Measurements from ENCODE around the gene SELENON. TPM values are rescaled to one million over a fixed set of nuclear protein-coding genes. Genes with fewer than 3 reads are reported as not detected.

SELENON gene
- total RNA-seq, 1 experiment from 2014 or later, result 57.2 TPM

DNA sequence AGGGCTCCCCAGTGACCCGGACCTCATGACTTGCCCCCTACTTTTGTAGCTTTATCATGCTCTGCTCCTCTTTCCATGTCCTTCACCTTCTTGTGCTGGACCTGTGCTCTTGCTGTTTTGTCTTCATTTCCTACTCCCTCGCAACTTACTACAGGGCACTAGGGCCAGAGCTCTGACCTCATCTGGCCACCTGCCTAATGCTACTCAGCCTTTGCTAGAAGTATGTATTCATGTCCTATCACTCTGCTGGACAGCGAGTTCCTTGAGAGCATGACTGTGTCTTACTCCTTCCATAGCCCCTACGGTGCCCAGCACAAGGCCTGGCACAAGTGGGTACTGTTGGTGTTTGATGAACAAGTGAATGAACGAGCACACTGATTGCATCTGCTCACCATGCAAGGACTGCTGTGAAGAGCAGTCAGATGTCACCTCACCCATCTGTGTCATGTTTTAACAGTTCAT is 21.7 kb downstream of the SELENON start:
- ChIA-PET CTCF (no interaction called here), POLR2A (interaction anchor here (0.6 to 1.0 kb wide), 2 partner anchors 74 to 179 kb away, joined by 3 to 4 read pairs; no protein-coding TSS in a partner anchor)
- Histone ChIP-seq H3K27me3 (ENCODE audit: control insufficient read depth, insufficient read depth, low read length) (no peaks in the 10 kb centered on the region), H3K27ac (ENCODE audit: low read length) (peak overlapping the region; percentile 52; the same call in 1 of the 2 replicates), H3K4me3 (ENCODE audit: low read depth in 2 of 2, low read length in 2 of 2) (peak overlapping the region; percentile 73 to 94; a peak in 3 of 4 replicates), H3K36me3 (ENCODE audit: control insufficient read depth, insufficient read depth, low read length) (peaks cover 3% of the 10 kb centered on the region), H3K4me1 (ENCODE audit: control insufficient read depth, insufficient read depth, low read length) (peaks cover 30% of the 10 kb centered on the region), H3K9me3 (ENCODE audit: control insufficient read depth, insufficient read depth, low read depth, low read length) (no peaks in the 10 kb centered on the region)
- intact Hi-C loops (cut with micrococcal nuclease; ENCODE audit: unreplicated experiment), result no loop called here
- no peak for DNase-seq (ENCODE audit: low read depth, low spot score)
- in situ Hi-C loops (cut with HindIII; ENCODE audit: low pct_unique_long_range_greater_than_20kb, low sequenced_read_pairs), result no loop called here
- TF ChIP-seq TCF7L2 (IDR thresholded peaks at IDR 0.05; ENCODE audit: low read depth, low read length) (no peak), POLR2AphosphoS5 (IDR thresholded peaks at IDR 0.05; ENCODE audit: low read depth, low read length) (no peak; the same call in 1 of the 2 replicates), SIN3A (IDR thresholded peaks at IDR 0.05; ENCODE audit: borderline replicate concordance, insufficient read depth, low read depth, low read length) (no peak)
- TF ChIP-seq, protein P1, sequence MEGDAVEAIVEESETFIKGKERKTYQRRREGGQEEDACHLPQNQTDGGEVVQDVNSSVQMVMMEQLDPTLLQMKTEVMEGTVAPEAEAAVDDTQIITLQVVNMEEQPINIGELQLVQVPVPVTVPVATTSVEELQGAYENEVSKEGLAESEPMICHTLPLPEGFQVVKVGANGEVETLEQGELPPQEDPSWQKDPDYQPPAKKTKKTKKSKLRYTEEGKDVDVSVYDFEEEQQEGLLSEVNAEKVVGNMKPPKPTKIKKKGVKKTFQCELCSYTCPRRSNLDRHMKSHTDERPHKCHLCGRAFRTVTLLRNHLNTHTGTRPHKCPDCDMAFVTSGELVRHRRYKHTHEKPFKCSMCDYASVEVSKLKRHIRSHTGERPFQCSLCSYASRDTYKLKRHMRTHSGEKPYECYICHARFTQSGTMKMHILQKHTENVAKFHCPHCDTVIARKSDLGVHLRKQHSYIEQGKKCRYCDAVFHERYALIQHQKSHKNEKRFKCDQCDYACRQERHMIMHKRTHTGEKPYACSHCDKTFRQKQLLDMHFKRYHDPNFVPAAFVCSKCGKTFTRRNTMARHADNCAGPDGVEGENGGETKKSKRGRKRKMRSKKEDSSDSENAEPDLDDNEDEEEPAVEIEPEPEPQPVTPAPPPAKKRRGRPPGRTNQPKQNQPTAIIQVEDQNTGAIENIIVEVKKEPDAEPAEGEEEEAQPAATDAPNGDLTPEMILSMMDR (IDR thresholded peaks at IDR 0.05), result no peak
- TF ChIP-seq, protein P2, sequence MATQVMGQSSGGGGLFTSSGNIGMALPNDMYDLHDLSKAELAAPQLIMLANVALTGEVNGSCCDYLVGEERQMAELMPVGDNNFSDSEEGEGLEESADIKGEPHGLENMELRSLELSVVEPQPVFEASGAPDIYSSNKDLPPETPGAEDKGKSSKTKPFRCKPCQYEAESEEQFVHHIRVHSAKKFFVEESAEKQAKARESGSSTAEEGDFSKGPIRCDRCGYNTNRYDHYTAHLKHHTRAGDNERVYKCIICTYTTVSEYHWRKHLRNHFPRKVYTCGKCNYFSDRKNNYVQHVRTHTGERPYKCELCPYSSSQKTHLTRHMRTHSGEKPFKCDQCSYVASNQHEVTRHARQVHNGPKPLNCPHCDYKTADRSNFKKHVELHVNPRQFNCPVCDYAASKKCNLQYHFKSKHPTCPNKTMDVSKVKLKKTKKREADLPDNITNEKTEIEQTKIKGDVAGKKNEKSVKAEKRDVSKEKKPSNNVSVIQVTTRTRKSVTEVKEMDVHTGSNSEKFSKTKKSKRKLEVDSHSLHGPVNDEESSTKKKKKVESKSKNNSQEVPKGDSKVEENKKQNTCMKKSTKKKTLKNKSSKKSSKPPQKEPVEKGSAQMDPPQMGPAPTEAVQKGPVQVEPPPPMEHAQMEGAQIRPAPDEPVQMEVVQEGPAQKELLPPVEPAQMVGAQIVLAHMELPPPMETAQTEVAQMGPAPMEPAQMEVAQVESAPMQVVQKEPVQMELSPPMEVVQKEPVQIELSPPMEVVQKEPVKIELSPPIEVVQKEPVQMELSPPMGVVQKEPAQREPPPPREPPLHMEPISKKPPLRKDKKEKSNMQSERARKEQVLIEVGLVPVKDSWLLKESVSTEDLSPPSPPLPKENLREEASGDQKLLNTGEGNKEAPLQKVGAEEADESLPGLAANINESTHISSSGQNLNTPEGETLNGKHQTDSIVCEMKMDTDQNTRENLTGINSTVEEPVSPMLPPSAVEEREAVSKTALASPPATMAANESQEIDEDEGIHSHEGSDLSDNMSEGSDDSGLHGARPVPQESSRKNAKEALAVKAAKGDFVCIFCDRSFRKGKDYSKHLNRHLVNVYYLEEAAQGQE (IDR thresholded peaks at IDR 0.05; ENCODE audit: insufficient read depth in 1 of 2, low read depth in 2 of 2, low read length in 1 of 2), result no peak
- ATAC-seq, result no peak
- no TSS peak for BruUV-seq (replicated peaks)

DNA sequence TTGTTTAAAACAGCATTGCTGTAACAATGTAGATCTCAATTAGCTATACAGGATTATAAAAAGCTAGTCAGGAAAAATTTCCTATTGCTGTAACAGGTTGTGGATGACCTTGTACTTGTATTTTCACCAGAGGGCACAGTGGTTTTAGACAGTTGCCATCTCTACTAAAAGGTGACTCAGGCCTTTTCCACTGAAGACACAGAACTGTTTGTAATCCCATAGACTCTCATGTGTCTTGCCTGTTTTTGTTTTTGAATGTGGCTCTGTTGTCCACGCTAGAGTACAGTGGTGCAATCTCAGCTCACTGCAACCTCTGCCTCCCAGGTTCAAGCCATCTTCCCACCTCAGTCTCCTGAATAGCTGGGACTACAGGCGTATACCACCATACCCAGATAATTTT is 25.6 kb downstream of the SELENON start:
- ChIA-PET CTCF (no interaction called here), POLR2A (no interaction called here)
- H3K27me3 ChIP-seq (ENCODE audit: control insufficient read depth, insufficient read depth, low read length), result no peaks in the 10 kb centered on the region
- in situ Hi-C loops (cut with HindIII; ENCODE audit: low pct_unique_long_range_greater_than_20kb, low sequenced_read_pairs) (no loop called here), intact Hi-C loops (cut with micrococcal nuclease; ENCODE audit: unreplicated experiment) (no loop called here)
- DNase-seq (ENCODE audit: low read depth, low spot score) (no peak), ATAC-seq (no peak)
- no TSS peak for BruUV-seq (replicated peaks)
- no peak overlapping the region for H3K27ac ChIP-seq (ENCODE audit: low read length)
- TF ChIP-seq TCF7L2 (IDR thresholded peaks at IDR 0.05; ENCODE audit: low read depth, low read length) (no peak), SIN3A (IDR thresholded peaks at IDR 0.05; ENCODE audit: borderline replicate concordance, insufficient read depth, low read depth, low read length) (no peak), POLR2AphosphoS5 (IDR thresholded peaks at IDR 0.05; ENCODE audit: low read depth, low read length) (no peak)
- TF ChIP-seq, protein P1 (IDR thresholded peaks at IDR 0.05), result no peak
- TF ChIP-seq, protein P2 (IDR thresholded peaks at IDR 0.05; ENCODE audit: insufficient read depth in 1 of 2, low read depth in 2 of 2, low read length in 1 of 2), result no peak
- peaks cover 15% of the 10 kb centered on the region for H3K4me1 ChIP-seq (ENCODE audit: control insufficient read depth, insufficient read depth, low read length)
- H3K4me3 ChIP-seq (ENCODE audit: low read depth in 2 of 2, low read length in 2 of 2), result no peak overlapping the region
- peaks cover 17% of the 10 kb centered on the region for H3K36me3 ChIP-seq (ENCODE audit: control insufficient read depth, insufficient read depth, low read length)
- no peaks in the 10 kb centered on the region for H3K9me3 ChIP-seq (ENCODE audit: control insufficient read depth, insufficient read depth, low read depth, low read length)
